Activated CD4-positive, alpha-beta T cell treated with anti-CD3 and anti-CD28 coated beads, Interleukin-2, amount 50 U/mL, for 48 hours (primary cell): ENCODE results near the gene NUCB2.

Source experiments
- DNase-seq, 2 experiments: peaks; one replicate each; pipeline ENCODE4 v3.0.0-alpha.2; 2020

NUCB2 gene

GRCh38 chr11:17272801-17273200 is 3.7 kb upstream of the NUCB2 start:
- no peak for DNase-seq

- no peak for DNase-seq
These were observed 3.3 kb upstream of the NUCB2 start for GRCh38 chr11:17273211-17273610.

GRCh38 chr11:17273668-17274282 is 2.8 kb upstream of the NUCB2 start:
- no peak for DNase-seq

- DNase-seq, result no peak
These were observed 921 bp upstream of the NUCB2 start for GRCh38 chr11:17275400-17276235.

GRCh38 chr11:17277024-17277584 is 565 bp downstream of the NUCB2 start:
- no peak for DNase-seq

- DNase-seq, result no peak
These were observed 4.1 kb downstream of the NUCB2 start for GRCh38 chr11:17280494-17281127.

- DNase-seq, result no peak
These were observed 9.8 kb downstream of the NUCB2 start for GRCh38 chr11:17286332-17286731.

GRCh38 chr11:17287058-17287457 is 10.5 kb downstream of the NUCB2 start:
- DNase-seq, result no peak

- no peak for DNase-seq
These were observed 15.2 kb downstream of the NUCB2 start for GRCh38 chr11:17291710-17292109.

GRCh38 chr11:17293311-17293710 is 16.8 kb downstream of the NUCB2 start:
- DNase-seq, result no peak

- DNase-seq, result no peak
These were observed 17.5 kb downstream of the NUCB2 start for GRCh38 chr11:17294033-17294432.

- DNase-seq, result no peak
These were observed 20.5 kb downstream of the NUCB2 start for GRCh38 chr11:17296852-17297559.

GRCh38 chr11:17298302-17298701 is 21.8 kb downstream of the NUCB2 start:
- DNase-seq, result peak; percentile 63 to 74

GRCh38 chr11:17300372-17300771 is 23.8 kb downstream of the NUCB2 start:
- no peak for DNase-seq

GRCh38 chr11:17313349-17314231 is 37.1 kb downstream of the NUCB2 start:
- no peak for DNase-seq

GRCh38 chr11:17314232-17314547 is 37.7 kb downstream of the NUCB2 start:
- DNase-seq, result no peak

GRCh38 chr11:17314904-17315426 is 38.4 kb downstream of the NUCB2 start:
- DNase-seq, result no peak

GRCh38 chr11:17328871-17329494 is 52.4 kb downstream of the NUCB2 start:
- DNase-seq, result no peak

- DNase-seq, result no peak
These were observed 55.1 kb downstream of the NUCB2 start for GRCh38 chr11:17331669-17332068.

- DNase-seq, result no peak
These were observed 57.5 kb downstream of the NUCB2 start for GRCh38 chr11:17333799-17334586.

GRCh38 chr11:17343257-17343656 is 66.7 kb downstream of the NUCB2 start:
- DNase-seq, result no peak
